HEK293T (cell line): ENCODE results near the gene NPDC1.
A peak's percentile ranks its signal among the peaks of the same experiment; 100 is the strongest.

Experiments
- CTCF ChIA-PET: fragments of 350-600 bp; formaldehyde crosslinking; extraction: SDS; loops from one replicate; lab custom pipeline; 2021; ENCODE audit warnings: antibody characterized with exemption, inconsistent platforms; lab: Yijun Ruan, JAX
- POLR2A ChIA-PET: fragments of 350-600 bp; formaldehyde crosslinking; extraction: SDS; loops from one replicate; lab custom pipeline; 2020; ENCODE audit warnings: antibody characterized with exemption, inconsistent platforms; lab: Yijun Ruan, JAX
- DNase-seq: peaks from one replicate; pipeline ENCODE4 v3.0.0; 2012; ENCODE audit warnings: mixed read lengths; ENCODE audit errors: extremely low spot score
- ARNT ChIP-seq: fragments of 450-650 bp; IDR thresholded peaks from 2 replicates; pipeline ENCODE4 v1.6.1; 2017; ENCODE audit warnings: mild to moderate bottlenecking
- BHLHE40 ChIP-seq: fragments of 450-650 bp; IDR thresholded peaks from 2 replicates; pipeline ENCODE4 v1.6.1; 2016; ENCODE audit warnings: mild to moderate bottlenecking, moderate library complexity, borderline replicate concordance
- CTBP1 ChIP-seq: fragments of 450-650 bp; IDR thresholded peaks from 2 replicates; pipeline ENCODE4 v1.6.1; 2016; ENCODE audit warnings: borderline replicate concordance
- ELF4 ChIP-seq: fragments of 450-650 bp; IDR thresholded peaks from 2 replicates; pipeline ENCODE4 v1.6.1; 2017; ENCODE audit warnings: antibody characterized with exemption
- FOXA1 ChIP-seq: fragments of 450-650 bp; IDR thresholded peaks from 2 replicates; pipeline ENCODE4 v1.6.1; 2016; ENCODE audit warnings: mild to moderate bottlenecking
- FOXK2 ChIP-seq: fragments of 450-650 bp; IDR thresholded peaks from 2 replicates; pipeline ENCODE4 v1.6.1; 2016; ENCODE audit warnings: mild to moderate bottlenecking
- FOXM1 ChIP-seq: fragments of 450-650 bp; IDR thresholded peaks from 2 replicates; pipeline ENCODE4 v1.6.1; 2017; ENCODE audit warnings: mild to moderate bottlenecking, borderline replicate concordance
- HDGF ChIP-seq: fragments of 450-650 bp; IDR thresholded peaks from 2 replicates; pipeline ENCODE4 v1.6.1; 2017; ENCODE audit warnings: antibody characterized with exemption, borderline replicate concordance
- L3MBTL2 ChIP-seq: fragments of 450-650 bp; conservative IDR thresholded peaks from 2 replicates; pipeline ENCODE4 v1.6.1; 2016; ENCODE audit warnings: mild to moderate bottlenecking
- LEF1 ChIP-seq: fragments of 450-650 bp; IDR thresholded peaks from 2 replicates; pipeline ENCODE4 v1.6.1; 2017; ENCODE audit warnings: mild to moderate bottlenecking, borderline replicate concordance
- NFRKB ChIP-seq: fragments of 450-650 bp; IDR thresholded peaks from 2 replicates; pipeline ENCODE4 v1.6.1; 2016; ENCODE audit warnings: mild to moderate bottlenecking, moderate library complexity
- SP1 ChIP-seq: fragments of 450-650 bp; IDR thresholded peaks from 2 replicates; pipeline ENCODE4 v1.6.1; 2017
- SUZ12 ChIP-seq: fragments of 450-650 bp; IDR thresholded peaks from 2 replicates; pipeline ENCODE4 v1.6.1; 2016; ENCODE audit warnings: mild to moderate bottlenecking
- TARDBP ChIP-seq: fragments of 450-650 bp; IDR thresholded peaks from 2 replicates; pipeline ENCODE4 v1.6.1; 2016
- ZNF384 ChIP-seq: fragments of 450-650 bp; IDR thresholded peaks from 2 replicates; pipeline ENCODE4 v1.6.1; 2016
- TF ChIP-seq, protein P1 (sequence below): fragments of 450-650 bp; IDR thresholded peaks from 2 replicates; pipeline ENCODE4 v1.6.1; 2016

Gene NPDC1

GRCh38 chr9:136994888-136995230, 51.1 kb downstream of the NPDC1 start:
- POLR2A ChIA-PET: no interaction called here
- TF ChIP-seq ZNF384 (no peak), ARNT (no peak), FOXM1 (no peak), BHLHE40 (no peak), LEF1 (no peak), TARDBP (no peak), SP1 (no peak), HDGF (no peak), ELF4 (no peak), NFRKB (no peak), CTBP1 (no peak), SUZ12 (no peak), FOXK2 (no peak), FOXA1 (no peak)
- TF ChIP-seq, protein P1, sequence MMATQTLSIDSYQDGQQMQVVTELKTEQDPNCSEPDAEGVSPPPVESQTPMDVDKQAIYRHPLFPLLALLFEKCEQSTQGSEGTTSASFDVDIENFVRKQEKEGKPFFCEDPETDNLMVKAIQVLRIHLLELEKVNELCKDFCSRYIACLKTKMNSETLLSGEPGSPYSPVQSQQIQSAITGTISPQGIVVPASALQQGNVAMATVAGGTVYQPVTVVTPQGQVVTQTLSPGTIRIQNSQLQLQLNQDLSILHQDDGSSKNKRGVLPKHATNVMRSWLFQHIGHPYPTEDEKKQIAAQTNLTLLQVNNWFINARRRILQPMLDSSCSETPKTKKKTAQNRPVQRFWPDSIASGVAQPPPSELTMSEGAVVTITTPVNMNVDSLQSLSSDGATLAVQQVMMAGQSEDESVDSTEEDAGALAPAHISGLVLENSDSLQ: no peak
- no peak for DNase-seq
- CTCF ChIA-PET: no interaction called here

DNA sequence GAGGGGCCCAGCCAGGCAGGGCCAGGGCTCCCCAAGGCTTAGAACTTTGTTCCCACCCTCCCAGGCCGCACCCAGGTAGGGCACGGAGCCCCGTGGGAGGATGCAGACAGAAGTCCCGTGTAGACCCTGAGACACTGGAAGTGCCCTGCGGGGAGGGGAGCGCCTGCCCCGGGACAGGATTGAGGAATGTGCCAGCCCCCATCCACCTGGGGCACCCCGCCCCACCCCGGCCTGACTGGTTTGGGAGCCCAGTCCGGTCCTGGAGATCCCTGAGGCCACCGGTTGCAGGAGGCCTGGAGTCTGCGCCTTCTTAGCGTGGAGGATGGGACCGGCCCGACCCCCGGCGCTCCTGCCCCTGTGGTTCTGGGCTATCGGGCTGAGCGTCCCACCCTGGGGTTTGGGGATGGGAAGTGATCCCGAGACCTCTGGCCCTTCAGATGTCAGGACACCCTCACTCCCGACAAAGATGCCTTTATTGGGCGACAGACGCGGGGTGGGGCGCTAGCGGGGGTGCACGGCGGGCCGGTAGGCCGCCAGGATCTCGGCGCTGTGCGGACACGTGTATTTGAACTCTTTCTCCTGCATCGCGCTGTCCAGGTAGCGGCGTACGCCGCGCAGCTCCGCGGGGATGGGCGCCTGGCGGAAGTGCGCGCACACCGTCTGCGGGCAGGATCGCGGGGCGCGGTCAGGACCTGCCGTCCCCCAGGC, 51.6 kb downstream of the NPDC1 start:
- POLR2A ChIA-PET: interaction anchor here (1.4 kb wide), 1 partner anchor 17 kb away, joined by 6 read pairs; no protein-coding TSS in a partner anchor
- CTCF ChIA-PET: interaction anchor here (1.0 to 2.8 kb wide), 2 partner anchors 35 to 46 kb away, joined by 4 to 14 read pairs; partner anchors contain the start of gene ABCA2
- no peak for DNase-seq
- TF ChIP-seq, protein P1: no peak
- TF ChIP-seq FOXA1: no peak

- DNase-seq: no peak
- POLR2A ChIA-PET: interaction anchor here (0.6 to 2.0 kb wide), 16 partner anchors 9 to 94 kb away, joined by 3 to 23 read pairs (median 4); partner anchors contain the start of genes LCNL1, MAN1B1 and PTGDS
- no peak for TF ChIP-seq FOXM1
- TF ChIP-seq ZNF384: no peak
- no peak for TF ChIP-seq SUZ12
- TF ChIP-seq FOXA1: no peak
- no peak for TF ChIP-seq FOXK2
- TF ChIP-seq SP1: no peak
- no peak for TF ChIP-seq CTBP1
- no peak for TF ChIP-seq ELF4
- TF ChIP-seq ARNT: no peak
- no peak; the same call in 1 of the 2 replicates for TF ChIP-seq L3MBTL2
- no peak for TF ChIP-seq TARDBP
- TF ChIP-seq BHLHE40: no peak
- no peak for TF ChIP-seq NFRKB
- TF ChIP-seq, protein P1: no peak
- no peak for TF ChIP-seq HDGF
- no peak for TF ChIP-seq LEF1
- CTCF ChIA-PET: interaction anchor here (2.8 kb wide), 1 partner anchor 36 kb away, joined by 14 read pairs; the partner anchor contains the start of gene ABCA2
Measured at GRCh38 chr9:136992819-136993369, 53.1 kb downstream of the NPDC1 start.

DNA sequence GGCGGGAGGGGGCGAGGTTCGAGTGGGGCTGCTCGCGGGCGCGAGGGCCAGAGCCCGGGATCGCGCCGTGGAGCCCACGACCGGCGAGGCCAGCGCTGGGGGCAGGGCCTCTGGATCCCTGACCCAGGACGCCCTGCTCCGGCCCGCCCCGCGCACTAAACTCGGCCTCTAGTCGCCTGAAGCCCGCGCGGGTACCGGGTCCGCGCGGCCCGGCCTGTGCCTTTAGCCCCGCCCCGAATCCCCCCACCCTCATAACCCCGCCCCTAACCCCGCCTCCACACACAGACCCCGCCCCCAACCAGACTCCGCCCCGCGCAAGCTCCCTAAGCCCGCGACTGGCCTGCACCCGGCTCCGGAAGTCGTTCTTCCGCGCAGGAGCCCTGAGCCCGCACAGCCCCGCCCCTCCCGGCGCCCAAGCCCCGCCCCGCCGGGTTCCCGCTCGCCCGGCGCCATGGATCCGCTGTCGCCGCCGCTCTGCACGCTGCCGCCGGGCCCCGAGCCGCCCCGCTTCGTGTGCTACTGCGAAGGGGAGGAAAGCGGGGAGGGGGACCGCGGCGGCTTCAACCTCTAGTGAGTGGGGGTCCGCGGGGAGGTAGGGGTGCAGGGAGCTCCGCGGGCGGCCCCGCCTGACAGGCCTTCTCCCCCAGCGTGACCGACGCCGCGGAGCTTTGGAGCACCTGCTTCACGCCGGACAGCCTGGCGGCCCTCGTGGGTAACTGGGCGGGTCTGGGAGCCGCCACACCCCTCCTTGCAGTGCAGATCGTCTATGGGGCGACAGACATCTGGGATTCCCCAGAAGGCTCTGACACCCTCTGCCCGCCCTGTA, 53.8 kb downstream of the NPDC1 start, which contains the start of gene PAXX:
TSS of gene PAXX (plus strand) at position 430 of the 826 bp plus-strand sequence. CDS start at position 452, 22 bp downstream.
- CTCF ChIA-PET: interaction anchor here (2.8 kb wide), 1 partner anchor 37 kb away, joined by 14 read pairs; the partner anchor contains the start of gene ABCA2
- TF ChIP-seq L3MBTL2: peak; percentile 92
- TF ChIP-seq ELF4: no peak
- TF ChIP-seq BHLHE40: no peak
- peak; percentile 48; the same call in 1 of the 2 replicates for TF ChIP-seq LEF1
- peak; percentile 100 for DNase-seq
- POLR2A ChIA-PET: interaction anchor here (0.6 to 2.0 kb wide), 24 partner anchors 9 to 95 kb away, joined by 3 to 23 read pairs (median 4); partner anchors contain the start of genes FBXW5, LCNL1, MAN1B1 and PTGDS

- DNase-seq: no peak
- CTCF ChIA-PET: no interaction called here
- TF ChIP-seq CTBP1: no peak
- TF ChIP-seq, protein P1: no peak
- TF ChIP-seq NFRKB: no peak
- TF ChIP-seq ELF4: no peak
- TF ChIP-seq ZNF384: no peak
- POLR2A ChIA-PET: interaction anchor here (1.5 kb wide), 1 partner anchor 96 kb away, joined by 5 read pairs; the partner anchor contains the start of gene MAN1B1
Measured at GRCh38 chr9:136990242-136990911, 55.6 kb downstream of the NPDC1 start.
